Heart right ventricle (tissue), 16 donors: ENCODE measurements around the gene TTC24. TPM values are rescaled to one million over a fixed set of nuclear protein-coding genes. Genes with fewer than 3 reads are reported as not detected.
"Not testable (repeated sequence)": the region's sequence is repeated elsewhere in the genome, so short reads cannot be mapped to it uniquely, and the experiment has no call there.

Experiments used
- ATAC-seq, 8 donors: fragments of 200-7000 bp; cut with Tn5 transposase; one replicate each; pipeline ENCODE4 v1.9.1; 2020; ENCODE audit warnings: mild to moderate bottlenecking in 8 of 8, moderate library complexity in 8 of 8, moderate number of reproducible peaks in 1 of 8
- DNase-seq, 2 donors: peaks; one replicate each; pipeline ENCODE4 v3.0.0-alpha.2; 2020
- H3K27ac ChIP-seq, 10 donors: fragments of 200-600 bp; sonication (generic) in 2 of 10; one replicate each; pipeline versions ENCODE4 v1.5.0 to v1.8.0; 2020 to 2022; ENCODE audit warnings: mild to moderate bottlenecking in 3 of 10
- H3K27me3 ChIP-seq, 7 donors: fragments of 200-600 bp; one replicate each; pipeline ENCODE4 v1.8.0; 2021 to 2022; ENCODE audit warnings: mild to moderate bottlenecking in 2 of 7
- H3K36me3 ChIP-seq, 9 donors: fragments of 200-600 bp; sonication (generic) in 1 of 9; one replicate each; pipeline versions ENCODE4 v1.5.0 to v1.8.0; 2020 to 2022; ENCODE audit warnings: mild to moderate bottlenecking in 2 of 9
- H3K4me1 ChIP-seq, 9 donors: fragments of 200-600 bp; sonication (generic) in 1 of 9; one replicate each; pipeline versions ENCODE4 v1.5.0 to v1.8.0; 2020 to 2022; ENCODE audit warnings: mild to moderate bottlenecking in 4 of 9
- H3K4me3 ChIP-seq, 10 donors: fragments of 200-600 bp; sonication (generic) in 2 of 10; one replicate each; pipeline versions ENCODE4 v1.5.0 to v1.8.0; 2020 to 2022; ENCODE audit warnings: mild to moderate bottlenecking in 7 of 10, moderate library complexity in 2 of 10
- H3K9me3 ChIP-seq, 11 donors: fragments of 200-600 bp in 10 of 11; sonication (generic) in 2 of 11; one replicate each; pipeline versions ENCODE4 v1.5.0 to v1.8.0; 2013 to 2022; ENCODE audit warnings: mild to moderate bottlenecking in 2 of 11, control low read depth in 1 of 11, moderate library complexity in 1 of 11
- WGBS, 2 donors: extraction: QIAGEN DNeasy Blood & Tissue Kit; methylation state at CpG; one replicate each; pipeline ENCODE4 v1.1.7; 2013; ENCODE audit warnings: inconsistent platforms in 1 of 2; 5-methylcytosine and 5-hydroxymethylcytosine counted together
- intact Hi-C, 10 donors: fragments of 100-400 bp; cut with DNase I; formaldehyde crosslinking; loops; one replicate each; pipeline versions ENCODE4 v1.11.1 to v1.14.2; 2022
- polyA plus RNA-seq, 2 donors: library from polyadenylated mRNA; stranded (reverse); fragments of 200-250 nt; gene quantifications; one replicate each; pipeline ENCODE4 v1.2.3, GENCODE V29; 2013
- total RNA-seq, 10 donors: library from RNA; stranded (reverse); fragmentation: NEBNext Ultra II Directional in 3 of 10; extraction: Animal tissue kit (Norgen Biotek cat#: 25700) in 3 of 10; gene quantifications; one replicate each; pipeline versions ENCODE4 v1.2.1 to v1.2.4, GENCODE V29; 2021 to 2023
- TF ChIP-seq, protein P1 (sequence below), 9 donors: fragments of 200-600 bp; sonication (generic) in 2 of 9; IDR thresholded peaks; one replicate each; pipeline versions ENCODE4 v1.5.0 to v1.8.0; 2021 to 2022; ENCODE audit warnings: antibody characterized with exemption in 9 of 9, mild to moderate bottlenecking in 5 of 9, moderate library complexity in 1 of 9
- donor health status: Arrhythmogenic right ventricular cardiomyopathy.
- donor health status: ischemic (EF 13 %, LVEDD 7.1; RV severe dilation, severe dysfunction).
- donor health status: healthy with polysubstance abuse.
- donor health status: DM: no; HTN: yes; CAD: no.
- donor health status: DM: no; HTN: no; CAD: no.
- donor health status: ischemic (EF 25% LVEDD 6.9; RV normal size, moderate dysfunction).
- donor health status: ischemic (EF 25% LVEDD 5.7; RV mildly dilated, moderate dysfunction).
- donor health status: healthy.
- donor health status: DM: yes; HTN: yes; CAD: no.
- donor health status: Ischemic cardiomyopathy.
- donor health status: ischemic (EF 35%, LVEDD 5.7; RV mildly dilated, moderate dysfunction).
- donor health status: nonischemic (EF 11% LVEDD 7.7; RV severe dilation, severe dysfunction).
- donor health status: DM: yes; HTN: yes; CAD: no.
- donor health status: PGD.
- donor health status: ischemic (EF 29% LVEDD 5.4; RV normal size, mild dysfunction).
- donor health status: nonischemic (EF 23%, LVEDD 6.1; RV moderate dilation, normal function).

Gene TTC24
- total and polyA plus RNA-seq, 12 donors = 0.03 to 0.21 TPM; not detected in 10

GRCh38 chr1:156550346-156550745, 29.2 kb upstream of the TTC24 start:
- Histone ChIP-seq H3K4me3 (no peak overlapping the region), H3K9me3 (no peaks in the 10 kb centered on the region), H3K36me3 (peaks cover 0 to 14% (median 0%) of the 10 kb centered on the region in 9 donors), H3K27me3 (no peaks in the 10 kb centered on the region), H3K27ac (no peak overlapping the region), H3K4me1 (peaks cover 0 to 7% (median 0%) of the 10 kb centered on the region in 9 donors)
- peak; percentile 37 to 42 for DNase-seq
- TF ChIP-seq, protein P1, sequence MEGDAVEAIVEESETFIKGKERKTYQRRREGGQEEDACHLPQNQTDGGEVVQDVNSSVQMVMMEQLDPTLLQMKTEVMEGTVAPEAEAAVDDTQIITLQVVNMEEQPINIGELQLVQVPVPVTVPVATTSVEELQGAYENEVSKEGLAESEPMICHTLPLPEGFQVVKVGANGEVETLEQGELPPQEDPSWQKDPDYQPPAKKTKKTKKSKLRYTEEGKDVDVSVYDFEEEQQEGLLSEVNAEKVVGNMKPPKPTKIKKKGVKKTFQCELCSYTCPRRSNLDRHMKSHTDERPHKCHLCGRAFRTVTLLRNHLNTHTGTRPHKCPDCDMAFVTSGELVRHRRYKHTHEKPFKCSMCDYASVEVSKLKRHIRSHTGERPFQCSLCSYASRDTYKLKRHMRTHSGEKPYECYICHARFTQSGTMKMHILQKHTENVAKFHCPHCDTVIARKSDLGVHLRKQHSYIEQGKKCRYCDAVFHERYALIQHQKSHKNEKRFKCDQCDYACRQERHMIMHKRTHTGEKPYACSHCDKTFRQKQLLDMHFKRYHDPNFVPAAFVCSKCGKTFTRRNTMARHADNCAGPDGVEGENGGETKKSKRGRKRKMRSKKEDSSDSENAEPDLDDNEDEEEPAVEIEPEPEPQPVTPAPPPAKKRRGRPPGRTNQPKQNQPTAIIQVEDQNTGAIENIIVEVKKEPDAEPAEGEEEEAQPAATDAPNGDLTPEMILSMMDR (IDR thresholded peaks at IDR 0.05) = no peak
- intact Hi-C loops = no loop called here
- WGBS, 2 donors = 68 to 77% methylated on average over 5 of the region's 5 CpGs
- ATAC-seq = peak; percentile 50 to 79 (median 68)

GRCh38 chr1:156551066-156551643, 28.4 kb upstream of the TTC24 start:
- Histone ChIP-seq H3K27me3 (no peaks in the 10 kb centered on the region), H3K36me3 (peaks cover 0 to 19% (median 0%) of the 10 kb centered on the region in 9 donors), H3K27ac (no peak overlapping the region), H3K4me3 (no peak overlapping the region), H3K4me1 (peaks cover 0 to 7% (median 0%) of the 10 kb centered on the region in 9 donors), H3K9me3 (no peaks in the 10 kb centered on the region)
- WGBS, 2 donors = 89 to 91% methylated on average over 3 of the region's 3 CpGs
- intact Hi-C loops = no loop called here
- DNase-seq (no peak), ATAC-seq (no peak)
- TF ChIP-seq, protein P1 (IDR thresholded peaks at IDR 0.05) = no peak

DNA sequence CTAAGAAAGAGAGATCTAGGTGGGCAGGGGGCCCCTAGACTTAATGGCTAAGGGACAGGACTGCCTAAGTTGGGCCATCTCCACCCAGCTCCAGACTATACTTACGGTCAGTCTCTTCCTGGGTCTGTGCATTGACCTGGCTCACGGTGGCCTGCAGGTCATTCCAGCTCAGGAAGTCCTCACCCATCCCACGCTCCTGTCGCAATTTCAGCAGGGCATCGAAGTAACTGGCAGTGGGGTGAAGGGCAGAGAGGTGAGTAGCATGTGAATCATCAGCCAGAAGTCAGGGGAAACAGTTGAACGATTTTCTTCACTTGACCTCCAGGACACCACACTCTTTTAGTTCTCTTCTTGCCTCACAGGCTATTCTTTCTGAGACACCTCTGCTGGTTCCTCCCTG, 27.7 kb upstream of the TTC24 start:
- intact Hi-C loops = no loop called here
- Histone ChIP-seq H3K36me3 (peaks cover 0 to 20% (median 0%) of the 10 kb centered on the region in 9 donors), H3K4me1 (peaks cover 0 to 7% (median 0%) of the 10 kb centered on the region in 9 donors), H3K27ac (no peak overlapping the region), H3K4me3 (no peak overlapping the region), H3K27me3 (no peaks in the 10 kb centered on the region), H3K9me3 (no peaks in the 10 kb centered on the region)
- ATAC-seq (no peak), DNase-seq (no peak)
- TF ChIP-seq, protein P1 (IDR thresholded peaks at IDR 0.05) = no peak
- 85 to 98% methylated on average over 6 of the region's 6 CpGs for WGBS, 2 donors

- TF ChIP-seq, protein P1 (IDR thresholded peaks at IDR 0.05) = no peak
- Histone ChIP-seq H3K27ac (no peak overlapping the region), H3K27me3 (no peaks in the 10 kb centered on the region), H3K36me3 (peaks cover 0 to 20% (median 0%) of the 10 kb centered on the region in 9 donors), H3K4me1 (peaks cover 0 to 7% (median 0%) of the 10 kb centered on the region in 9 donors), H3K9me3 (no peaks in the 10 kb centered on the region), H3K4me3 (no peak overlapping the region)
- DNase-seq = no peak
- no peak for ATAC-seq
- WGBS, 2 donors = 78% methylated on average over 5 of the region's 5 CpGs
- intact Hi-C loops = no loop called here
Measured at GRCh38 chr1:156552518-156552917, 27.0 kb upstream of the TTC24 start.

DNA sequence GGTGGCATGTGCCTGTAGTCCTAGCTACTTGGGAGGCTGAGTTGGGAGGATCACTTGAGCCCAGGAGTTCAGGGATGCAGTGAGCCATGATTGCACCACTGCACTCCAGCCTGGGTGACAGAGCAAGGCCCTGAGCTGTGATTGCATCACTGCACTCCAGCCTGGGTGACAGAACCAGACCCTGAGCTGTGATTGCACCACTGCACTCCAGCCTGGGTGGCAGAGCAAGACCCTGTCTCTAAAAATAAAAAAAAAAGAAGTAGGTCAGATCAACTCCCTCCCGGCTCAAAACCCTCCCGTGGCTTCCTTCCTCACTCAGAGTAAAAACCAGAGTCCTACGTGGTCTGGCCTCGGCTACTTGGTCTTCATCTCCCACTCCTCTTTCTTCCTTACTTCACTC, 26.6 kb upstream of the TTC24 start:
- Histone ChIP-seq H3K36me3 (peaks cover 0 to 20% (median 0%) of the 10 kb centered on the region in 9 donors), H3K27ac (peak overlapping the region in 1 of 10 donors; percentile 47)
- peak in 1 of 2 donors; percentile 28 for DNase-seq
- intact Hi-C loops, H3K4me1 ChIP-seq, H3K9me3 ChIP-seq, H3K4me3 ChIP-seq, H3K27me3 ChIP-seq: not testable (repeated sequence)
- ATAC-seq = peak in 7 of 8 donors; percentile 12 to 62 (median 57)
- WGBS, 2 donors = 88 to 94% methylated on average over 4 of the region's 4 CpGs
